ENCODE measurements around the gene MAP3K13. TPM values are rescaled to one million over a fixed set of nuclear protein-coding genes. Genes with fewer than 3 reads are reported as not detected.

MAP3K13 gene
- total RNA-seq, 1 experiment from 2014 or later = 10.6 TPM

GRCh38 chr3:185402561-185402960 is 39.6 kb downstream of the MAP3K13 start:
- Histone ChIP-seq H3K23me2 (ENCODE audit: insufficient read length, low read depth, low read length, poor library complexity, severe bottlenecking) (no peaks in the 10 kb centered on the region), H2AK5ac (ENCODE audit: insufficient read length, low read length) (no peak overlapping the region), H3T11ph (ENCODE audit: low read length) (no peak overlapping the region), H4K20me1 (ENCODE audit: control insufficient read depth, insufficient read depth, insufficient read length) (no peaks in the 10 kb centered on the region), H3K27me3 (ENCODE audit: insufficient read depth, low read length) (no peaks in the 10 kb centered on the region), H3K14ac (ENCODE audit: insufficient read depth, low read length) (no peak overlapping the region), H2AFZ (ENCODE audit: low read length) (no peak overlapping the region), H4K8ac (replicated peaks; ENCODE audit: insufficient read length, low read depth, low read length) (no peak overlapping the region), H2BK20ac (ENCODE audit: low read depth, low read length, poor library complexity, severe bottlenecking) (no peak overlapping the region), H3K9ac (ENCODE audit: extremely low read depth, insufficient read length, low read length) (no peak overlapping the region), H2BK12ac (ENCODE audit: insufficient read length, low read depth, low read length) (no peak overlapping the region), H3K79me2 (ENCODE audit: insufficient read depth, low read length) (0 out of 2 replicates have a peak, but pooled peaks cover 2% of the 10 kb centered on the region), H3K23ac (ENCODE audit: insufficient read length, low read depth, low read length) (no peak overlapping the region), H3K18ac (ENCODE audit: insufficient read length, low read depth, low read length) (no peak overlapping the region), H3K27ac (ENCODE audit: insufficient read length, low read depth, low read length) (no peak overlapping the region), H2BK5ac (ENCODE audit: insufficient read length, low read length) (no peak overlapping the region), H3K4me2 (ENCODE audit: insufficient read depth, insufficient read length, low read length) (no peak overlapping the region), H2BK120ac (ENCODE audit: low read depth, low read length, poor library complexity, severe bottlenecking) (no peak overlapping the region), H3K4me1 (ENCODE audit: insufficient read depth, low read length) (no peaks in the 10 kb centered on the region; the same call in 1 of the 2 replicates), H3K9me3 (ENCODE audit: control insufficient read depth, low read depth, low read length) (no peaks in the 10 kb centered on the region), H3K4ac (ENCODE audit: low read depth, low read length) (no peak overlapping the region), H3K56ac (ENCODE audit: insufficient read length, low read depth, low read length) (no peak overlapping the region), H3K79me1 (ENCODE audit: insufficient read depth, low read depth, low read length, poor library complexity, severe bottlenecking) (no peaks in the 10 kb centered on the region), H2BK15ac (ENCODE audit: low read depth, low read length) (no peak overlapping the region), H4K91ac (ENCODE audit: insufficient read length, low read depth, low read length) (no peak overlapping the region), H4K5ac (ENCODE audit: insufficient read length, low read depth, low read length) (no peak overlapping the region)
- Mint-ChIP-seq H3K27me3 (ENCODE audit: low read depth) (no peaks in the 10 kb centered on the region), H3K36me3 (ENCODE audit: insufficient read depth in 1 of 3, low read depth in 3 of 3) (no peaks in the 10 kb centered on the region), H3K4me3 (no peak overlapping the region), H3K4me1 (peaks cover 0 to 2% of the 10 kb centered on the region in 2 experiments; a peak in 1 of 4 replicates), H3K9me3 (no peaks in the 10 kb centered on the region), H3K27ac (no peak overlapping the region)
- TF ChIP-seq, protein P1, sequence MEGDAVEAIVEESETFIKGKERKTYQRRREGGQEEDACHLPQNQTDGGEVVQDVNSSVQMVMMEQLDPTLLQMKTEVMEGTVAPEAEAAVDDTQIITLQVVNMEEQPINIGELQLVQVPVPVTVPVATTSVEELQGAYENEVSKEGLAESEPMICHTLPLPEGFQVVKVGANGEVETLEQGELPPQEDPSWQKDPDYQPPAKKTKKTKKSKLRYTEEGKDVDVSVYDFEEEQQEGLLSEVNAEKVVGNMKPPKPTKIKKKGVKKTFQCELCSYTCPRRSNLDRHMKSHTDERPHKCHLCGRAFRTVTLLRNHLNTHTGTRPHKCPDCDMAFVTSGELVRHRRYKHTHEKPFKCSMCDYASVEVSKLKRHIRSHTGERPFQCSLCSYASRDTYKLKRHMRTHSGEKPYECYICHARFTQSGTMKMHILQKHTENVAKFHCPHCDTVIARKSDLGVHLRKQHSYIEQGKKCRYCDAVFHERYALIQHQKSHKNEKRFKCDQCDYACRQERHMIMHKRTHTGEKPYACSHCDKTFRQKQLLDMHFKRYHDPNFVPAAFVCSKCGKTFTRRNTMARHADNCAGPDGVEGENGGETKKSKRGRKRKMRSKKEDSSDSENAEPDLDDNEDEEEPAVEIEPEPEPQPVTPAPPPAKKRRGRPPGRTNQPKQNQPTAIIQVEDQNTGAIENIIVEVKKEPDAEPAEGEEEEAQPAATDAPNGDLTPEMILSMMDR (conservative IDR thresholded peaks at IDR 0.05) = no peak
- WGBS (ENCODE audit: extremely low coverage, insufficient read length, low lambda C conversion rate) = no CpG with 5 or more reads among the region's 5 CpGs
- no peak for DNase-seq

Measured in H9 (cell line).